Amygdala (tissue), 56 donors: ENCODE results near the gene MAPK8IP1.
A peak's percentile ranks its signal among the peaks of the same experiment; 100 is the strongest.
"Not testable (repeated sequence)": the region's sequence is repeated elsewhere in the genome, so short reads cannot be mapped to it uniquely, and the experiment has no call there.

Experiments used
- DNase-seq, 56 donors: peaks; one replicate each; lab custom pipeline; 2025; lab: John Stamatoyannopoulos, UW

The MAPK8IP1 gene

GRCh38 chr11:45886816-45887520 is 1.5 kb downstream of the MAPK8IP1 start:
- DNase-seq: no peak

GRCh38 chr11:45887587-45887986 is 2.1 kb downstream of the MAPK8IP1 start:
- peak in 1 of 56 donors; percentile 24 for DNase-seq

DNA sequence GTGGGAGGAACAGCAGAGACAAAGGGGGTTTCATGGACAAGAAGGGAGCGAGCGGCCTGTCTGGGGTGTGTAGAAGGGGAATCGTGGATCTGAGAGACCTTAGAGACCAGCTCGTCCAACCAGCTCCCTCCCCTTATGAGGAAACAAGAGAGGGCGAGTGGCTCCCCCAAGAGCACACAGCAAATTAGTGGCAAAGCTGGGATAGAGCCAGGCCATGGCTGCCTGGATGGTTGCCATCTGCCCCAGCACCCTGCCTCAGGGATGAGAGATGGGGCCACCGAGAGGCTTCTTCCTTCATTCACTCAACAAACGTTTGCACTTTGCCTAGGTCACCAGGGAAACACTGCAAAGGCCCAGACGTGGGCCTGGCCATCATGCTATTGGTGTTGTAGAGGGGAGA is 4.1 kb downstream of the MAPK8IP1 start:
- DNase-seq: no peak

- no peak for DNase-seq
These were observed 4.5 kb downstream of the MAPK8IP1 start for GRCh38 chr11:45889966-45890365.

GRCh38 chr11:45890886-45891550 is 5.6 kb downstream of the MAPK8IP1 start:
- no peak for DNase-seq

DNA sequence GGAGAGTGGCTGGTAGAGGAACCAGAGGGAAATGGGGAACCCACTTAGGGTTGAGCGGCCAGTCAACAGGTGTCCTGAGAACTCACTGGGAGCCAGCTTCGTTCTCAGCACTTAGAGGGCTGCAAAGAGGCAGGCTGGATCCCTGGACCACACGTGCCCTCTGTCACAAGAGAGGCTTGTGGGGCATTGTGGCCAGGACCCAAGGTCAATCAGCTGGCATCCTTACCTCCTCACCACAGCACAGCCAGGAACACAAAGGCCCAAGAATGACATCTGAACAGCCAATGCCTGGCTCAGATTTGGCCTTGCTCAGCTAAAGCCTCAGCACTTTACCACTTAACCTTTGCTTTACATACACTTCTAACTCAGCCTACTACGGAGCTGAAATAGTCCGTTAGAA is 7.4 kb downstream of the MAPK8IP1 start:
- DNase-seq: no peak

GRCh38 chr11:45894555-45895247 is 9.2 kb downstream of the MAPK8IP1 start:
- DNase-seq: peak in 1 of 56 donors; percentile 16

- DNase-seq: no peak
These were observed 10.3 kb downstream of the MAPK8IP1 start for GRCh38 chr11:45895553-45896259.

DNA sequence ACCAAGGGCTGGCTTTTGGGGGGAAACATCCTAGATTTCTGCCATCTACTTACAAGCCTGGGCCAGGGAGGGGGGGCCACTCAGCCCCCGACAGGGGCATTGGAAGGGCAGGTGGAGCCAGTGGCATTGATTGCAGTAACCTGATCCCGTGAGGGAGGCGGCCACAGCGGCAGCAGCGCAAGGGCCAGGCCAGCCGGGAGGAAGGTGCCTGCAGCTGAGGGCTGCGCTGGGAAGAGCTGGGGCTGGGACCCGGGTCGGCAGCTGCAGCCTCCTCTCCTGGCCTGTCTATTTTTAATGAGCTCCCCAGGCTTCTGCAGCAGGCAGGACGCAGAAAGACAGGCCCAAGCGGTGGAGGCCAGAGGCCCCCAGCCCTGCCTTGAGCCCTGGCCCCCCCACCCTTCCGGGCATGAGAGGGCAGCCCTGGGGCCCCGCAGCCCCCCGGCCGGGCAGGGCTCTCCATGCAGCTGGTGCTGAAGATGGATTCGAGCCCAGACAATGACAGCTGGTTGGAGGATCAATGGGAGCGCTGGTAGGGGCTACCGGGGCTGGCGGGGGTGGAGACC is 11.1 kb downstream of the MAPK8IP1 start:
- DNase-seq: peak in 15 of 56 donors; percentile 24 to 61 (median 45)

- DNase-seq: no peak
These were observed 12.1 kb downstream of the MAPK8IP1 start for GRCh38 chr11:45897556-45897955.

DNA sequence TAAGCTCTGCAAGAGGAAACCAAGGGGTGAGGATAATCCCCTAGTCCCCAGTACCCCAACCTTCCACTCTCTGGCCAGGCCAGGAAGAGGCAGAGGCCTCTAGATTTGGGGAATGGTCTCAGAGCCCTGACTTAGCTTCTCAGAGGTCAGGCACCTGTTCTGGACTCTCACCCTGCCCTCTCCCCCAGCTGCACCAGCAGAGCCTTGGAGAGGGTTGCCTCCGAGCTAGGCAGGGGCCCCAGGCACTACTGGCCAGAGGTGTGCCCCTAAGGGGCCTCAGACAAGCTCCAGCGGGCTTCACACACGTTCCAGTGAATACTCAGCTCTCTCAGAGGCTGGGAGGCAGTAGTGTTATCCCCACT is 13.6 kb downstream of the MAPK8IP1 start:
- no peak for DNase-seq

DNA sequence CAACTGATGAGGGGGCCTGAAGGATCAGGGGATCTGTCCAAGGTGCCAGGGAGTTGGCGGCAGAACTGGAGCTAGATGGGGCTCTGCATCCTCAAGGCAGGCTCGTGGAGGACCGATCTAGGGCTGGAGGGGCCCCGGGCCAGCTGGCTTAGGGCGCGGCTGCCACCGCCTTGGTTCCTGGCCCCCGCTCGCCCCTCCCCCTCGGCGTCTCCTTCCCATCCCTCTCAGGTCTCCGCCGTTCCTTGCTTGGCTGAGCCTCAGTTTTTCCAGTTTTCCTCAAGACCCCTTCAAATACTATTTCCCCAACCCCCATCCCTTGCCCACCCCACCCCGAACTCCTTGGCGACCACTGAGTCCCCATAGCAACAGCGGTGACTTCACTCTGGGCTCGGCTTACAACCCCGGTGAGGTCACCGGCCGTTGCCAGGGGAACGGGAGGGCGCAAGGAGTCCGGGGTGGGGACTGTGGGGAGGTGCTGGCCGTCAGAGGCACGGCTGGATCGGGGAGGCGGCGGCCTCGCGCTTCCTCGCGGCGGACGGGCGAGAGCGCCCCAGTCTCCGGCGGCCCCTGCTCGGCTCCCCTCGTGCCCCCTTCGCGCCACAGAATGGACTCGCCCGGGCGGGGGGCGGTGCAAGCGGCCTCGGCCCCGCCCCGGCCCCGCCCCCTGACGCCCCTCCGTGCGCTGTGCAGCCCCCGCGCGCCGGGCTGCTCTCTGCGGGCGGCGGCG is 14.2 kb downstream of the MAPK8IP1 start:
- peak; percentile 27 to 97 (median 87) for DNase-seq

DNA sequence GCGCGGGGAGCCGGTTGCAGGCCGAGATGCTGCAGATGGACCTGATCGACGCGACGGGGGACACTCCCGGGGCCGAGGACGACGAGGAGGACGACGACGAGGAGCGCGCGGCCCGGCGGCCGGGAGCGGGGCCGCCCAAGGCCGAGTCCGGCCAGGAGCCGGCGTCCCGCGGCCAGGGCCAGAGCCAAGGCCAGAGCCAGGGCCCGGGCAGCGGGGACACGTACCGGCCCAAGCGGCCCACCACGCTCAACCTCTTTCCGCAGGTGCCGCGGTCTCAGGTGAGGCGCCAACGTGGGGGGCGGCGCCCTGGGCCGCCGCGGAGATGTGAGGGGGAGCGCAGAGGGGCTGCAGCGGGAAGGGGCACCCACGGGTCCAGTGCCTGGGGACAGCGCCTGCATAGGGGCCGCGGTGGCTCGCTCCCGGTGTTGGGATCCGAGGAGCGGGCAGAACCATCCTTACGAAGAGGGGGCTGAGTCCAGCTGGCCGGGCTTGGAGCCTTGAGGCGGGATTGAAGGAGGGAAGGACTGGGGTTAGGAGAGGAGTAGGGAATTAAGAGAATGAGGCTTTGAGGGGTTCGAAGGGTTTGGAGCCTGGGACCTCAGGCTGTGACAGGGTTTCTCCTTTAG is 14.8 kb downstream of the MAPK8IP1 start:
- DNase-seq: not testable (repeated sequence)

GRCh38 chr11:45900916-45901617 is 15.6 kb downstream of the MAPK8IP1 start:
- DNase-seq: peak in 49 of 56 donors; percentile 21 to 85 (median 63)

- peak in 51 of 56 donors; percentile 35 to 94 (median 77) for DNase-seq
These were observed 16.2 kb downstream of the MAPK8IP1 start for GRCh38 chr11:45901626-45902025.

- DNase-seq: no peak
These were observed 17.3 kb downstream of the MAPK8IP1 start for GRCh38 chr11:45902452-45903380.

DNA sequence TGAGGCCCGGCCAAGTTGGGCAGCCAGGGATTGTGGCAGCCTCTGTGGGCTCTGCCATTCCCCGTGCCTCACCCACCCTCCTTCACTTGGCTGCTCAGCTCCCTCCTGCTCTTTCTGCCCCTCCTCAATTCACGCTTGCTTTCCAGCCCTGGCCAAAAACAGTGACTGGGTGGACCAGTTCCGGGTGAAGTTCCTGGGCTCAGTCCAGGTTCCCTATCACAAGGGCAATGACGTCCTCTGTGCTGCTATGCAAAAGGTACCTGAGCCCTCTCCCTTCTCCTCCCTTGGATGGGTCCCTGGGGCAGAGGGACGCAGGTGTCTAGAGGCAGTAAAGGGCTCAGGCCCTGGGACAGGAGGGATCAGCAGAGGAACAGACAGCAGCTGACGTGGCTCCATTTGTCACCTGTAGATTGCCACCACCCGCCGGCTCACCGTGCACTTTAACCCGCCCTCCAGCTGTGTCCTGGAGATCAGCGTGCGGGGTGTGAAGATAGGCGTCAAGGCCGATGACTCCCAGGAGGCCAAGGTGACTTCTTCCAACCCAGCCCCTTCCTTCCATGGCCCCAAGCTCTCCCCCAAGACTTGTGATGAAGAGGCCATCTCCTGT is 19.0 kb downstream of the MAPK8IP1 start:
- DNase-seq: no peak
